Suppressor macrophage (primary cell): ENCODE measurements around the gene CHRNG.
"Not testable (repeated sequence)": the region's sequence is repeated elsewhere in the genome, so short reads cannot be mapped to it uniquely, and the experiment has no call there.

ENCODE experiments used
- DNase-seq, 4 experiments: peaks; one replicate each; pipeline ENCODE4 v3.0.0-alpha.2; 2020 to 2022

The CHRNG gene

GRCh38 chr2:232528746-232529460 is 10.6 kb upstream of the CHRNG start:
- DNase-seq = peak; percentile 31 to 68 (median 64)

- DNase-seq = no peak
Observed at GRCh38 chr2:232529806-232530547, 9.5 kb upstream of the CHRNG start.

- no peak for DNase-seq
Observed at GRCh38 chr2:232530626-232531260, 8.7 kb upstream of the CHRNG start.

GRCh38 chr2:232532419-232532818 is 7.1 kb upstream of the CHRNG start:
- DNase-seq = no peak

GRCh38 chr2:232532821-232533220 is 6.7 kb upstream of the CHRNG start:
- DNase-seq = not testable (repeated sequence)

- no peak for DNase-seq
Observed at GRCh38 chr2:232533944-232534710, 5.4 kb upstream of the CHRNG start.

GRCh38 chr2:232534940-232535651 is 4.4 kb upstream of the CHRNG start:
- DNase-seq = no peak

- DNase-seq = peak in 2 of 4 experiments; percentile 12 to 17
Observed at GRCh38 chr2:232535761-232536530, 3.5 kb upstream of the CHRNG start.

GRCh38 chr2:232537079-232537478 is 2.4 kb upstream of the CHRNG start:
- DNase-seq = no peak

GRCh38 chr2:232537499-232537898 is 2.0 kb upstream of the CHRNG start:
- DNase-seq = no peak

GRCh38 chr2:232538671-232539070 is 821 bp upstream of the CHRNG start:
- peak; percentile 63 to 87 (median 84) for DNase-seq

GRCh38 chr2:232540441-232541041 is 1.0 kb downstream of the CHRNG start:
- no peak for DNase-seq

GRCh38 chr2:232541195-232541960 is 1.9 kb downstream of the CHRNG start:
- peak; percentile 17 to 56 (median 35) for DNase-seq

GRCh38 chr2:232541961-232542714 is 2.6 kb downstream of the CHRNG start:
- DNase-seq = no peak

- no peak for DNase-seq
Observed at GRCh38 chr2:232542715-232543467, 3.4 kb downstream of the CHRNG start.

GRCh38 chr2:232543491-232543890 is 4.0 kb downstream of the CHRNG start:
- no peak for DNase-seq

GRCh38 chr2:232543928-232544631 is 4.6 kb downstream of the CHRNG start:
- no peak for DNase-seq

- no peak for DNase-seq
Observed at GRCh38 chr2:232544674-232545073, 5.2 kb downstream of the CHRNG start.
